Tibial nerve (tissue), 4 donors: Measurements from ENCODE around the gene RAB39A.

ENCODE experiments used
- CTCF ChIP-seq, 5 experiments: fragments of 200-600 bp in 3 of 5; fragments of 450-650 bp in 2 of 5; sonication (generic) in 3 of 5; IDR thresholded peaks; one replicate each; pipeline ENCODE4 v1.5.1; 2016 to 2019; ENCODE audit warnings: antibody characterized with exemption in 5 of 5, mild to moderate bottlenecking in 3 of 5, moderate library complexity in 2 of 5
- EP300 ChIP-seq, 2 donors: sonication (generic); formaldehyde crosslinking; IDR thresholded peaks; one replicate each; pipeline ENCODE4 v1.6.1; 2017; ENCODE audit warnings: antibody characterized with exemption in 2 of 2, mild to moderate bottlenecking in 1 of 2
- POLR2A ChIP-seq, 2 donors: fragments of 450-650 bp; IDR thresholded peaks; one replicate each; pipeline ENCODE4 v1.6.1; 2017; ENCODE audit warnings: antibody characterized with exemption in 2 of 2, mild to moderate bottlenecking in 2 of 2, moderate library complexity in 2 of 2

GRCh38 chr11:108007819-108008218 is 79.6 kb downstream of the RAB39A start:
- TF ChIP-seq CTCF (IDR thresholded peaks at IDR 0.05) (no peak), POLR2A (IDR thresholded peaks at IDR 0.05) (no peak), EP300 (IDR thresholded peaks at IDR 0.05) (no peak)
